GM23338 (cell line): ENCODE results near the gene RPL21. TPM values are rescaled to one million over a fixed set of nuclear protein-coding genes. Genes with fewer than 3 reads are reported as not detected.

Source experiments
- ATAC-seq: fragments of 200-7000 bp; cut with Tn5 transposase; 3 replicates; pipeline ENCODE4 v1.9.1; 2020
- DNase-seq: peaks from one replicate; pipeline ENCODE4 v3.0.0-alpha.2; 2015; ENCODE audit warnings: low spot score
- H2AFZ ChIP-seq: fragments of 200-600 bp; sonication (generic); 2 replicates; pipeline ENCODE4 v1.8.0; 2016; ENCODE audit warnings: antibody characterized with exemption, mild to moderate bottlenecking, moderate library complexity
- H3F3A ChIP-seq: fragments of 200-600 bp; sonication (generic); replicated peaks from 2 replicates; pipeline ENCODE4 v1.8.0; 2017; ENCODE audit warnings: antibody characterized with exemption, mixed run types, low read depth
- H3K27ac ChIP-seq: fragments of 200-600 bp; sonication (generic); 2 replicates; pipeline ENCODE4 v1.6.1; 2016; ENCODE audit warnings: low read depth
- H3K27me3 ChIP-seq: fragments of 200-600 bp; sonication (generic); 2 replicates; pipeline ENCODE4 v1.8.0; 2016; ENCODE audit warnings: mild to moderate bottlenecking, mixed run types, moderate library complexity; ENCODE audit not compliant: insufficient read depth
- H3K36me3 ChIP-seq: fragments of 200-600 bp; sonication (generic); 2 replicates; pipeline ENCODE4 v1.8.0; 2016; ENCODE audit warnings: mild to moderate bottlenecking; ENCODE audit not compliant: insufficient read depth
- H3K4me1 ChIP-seq: fragments of 200-600 bp; sonication (generic); 2 replicates; pipeline ENCODE4 v1.8.0; 2016; ENCODE audit warnings: mild to moderate bottlenecking, moderate library complexity; ENCODE audit not compliant: insufficient read depth
- H3K4me2 ChIP-seq: fragments of 200-600 bp; sonication (generic); 2 replicates; pipeline ENCODE4 v1.7.1; 2017; ENCODE audit warnings: mixed run types
- H3K4me3 ChIP-seq: fragments of 200-600 bp; sonication (generic); 2 replicates; pipeline ENCODE4 v1.6.1; 2016; ENCODE audit warnings: mixed run types
- H3K79me2 ChIP-seq: fragments of 200-600 bp; sonication (generic); replicated peaks from 2 replicates; pipeline ENCODE4 v1.8.0; 2017; ENCODE audit warnings: mild to moderate bottlenecking; ENCODE audit not compliant: insufficient read depth
- H3K9me2 ChIP-seq: fragments of 200-600 bp; sonication (generic); 2 replicates; pipeline ENCODE4 v1.8.0; 2017; ENCODE audit not compliant: insufficient read depth
- H4K20me1 ChIP-seq: fragments of 200-600 bp; sonication (generic); replicated peaks from 2 replicates; pipeline ENCODE4 v1.8.0; 2017; ENCODE audit warnings: mild to moderate bottlenecking; ENCODE audit not compliant: insufficient read depth
- H3K27ac Mint-ChIP-seq: 2 replicates; pipeline ENCODE4 v1.8.0; 2020; ENCODE audit warnings: inconsistent platforms, mild to moderate bottlenecking, moderate library complexity, mixed read lengths
- H3K27me3 Mint-ChIP-seq: 3 replicates; pipeline ENCODE4 v1.8.0; 2022; ENCODE audit warnings: low read depth, mild to moderate bottlenecking, moderate library complexity, mixed read lengths, inconsistent platforms; ENCODE audit not compliant: insufficient read depth, poor library complexity
- H3K36me3 Mint-ChIP-seq: 3 replicates; pipeline ENCODE4 v1.8.0; 2021; ENCODE audit warnings: low read depth, mild to moderate bottlenecking, inconsistent platforms, moderate library complexity, mixed read lengths
- H3K4me1 Mint-ChIP-seq: 3 replicates; pipeline ENCODE4 v1.8.0; 2020; ENCODE audit warnings: mild to moderate bottlenecking, inconsistent platforms, mixed read lengths
- H3K4me3 Mint-ChIP-seq: 3 replicates; pipeline ENCODE4 v1.8.0; 2021; ENCODE audit warnings: moderate library complexity, mild to moderate bottlenecking, inconsistent platforms, mixed read lengths
- H3K9me3 Mint-ChIP-seq: 3 replicates; pipeline ENCODE4 v1.8.0; 2020; ENCODE audit warnings: moderate library complexity, mild to moderate bottlenecking, inconsistent platforms, mixed read lengths
- EZH2 ChIP-seq: fragments of 200-600 bp; sonication (generic); IDR thresholded peaks from one replicate; pipeline ENCODE4 v1.8.0; 2017; ENCODE audit warnings: antibody characterized with exemption, mild to moderate bottlenecking, low read depth; ENCODE audit not compliant: unreplicated experiment
- EZH2phosphoT487 ChIP-seq: fragments of 200-600 bp; sonication (generic); IDR thresholded peaks from one replicate; pipeline ENCODE4 v1.8.1; 2018; ENCODE audit warnings: antibody characterized with exemption; ENCODE audit not compliant: unreplicated experiment
- JUNB ChIP-seq: IDR thresholded peaks from one replicate; pipeline ENCODE4 v1.6.1; 2016; ENCODE audit warnings: antibody characterized with exemption; ENCODE audit not compliant: unreplicated experiment
- NANOG ChIP-seq: IDR thresholded peaks from 2 replicates; pipeline ENCODE4 v1.6.1; 2016; ENCODE audit warnings: antibody characterized with exemption, borderline replicate concordance
- POLR2AphosphoS5 ChIP-seq: IDR thresholded peaks from 2 replicates; pipeline ENCODE4 v1.6.1; 2016; ENCODE audit warnings: antibody characterized with exemption, low read depth
- STAT1 ChIP-seq: IDR thresholded peaks from one replicate; pipeline ENCODE4 v1.6.1; 2016; ENCODE audit warnings: antibody characterized with exemption; ENCODE audit not compliant: unreplicated experiment
- ZNF331 ChIP-seq: fragments of 250-450 bp; sonication (Bioruptor Pico); IDR thresholded peaks from 2 replicates; pipeline ENCODE4 v1.5.0; 2020; ENCODE audit warnings: low read depth, mild to moderate bottlenecking, moderate library complexity
- polyA plus RNA-seq: library from polyadenylated mRNA; unstranded; fragments of >200 nt; fragmentation: Nextera tagmentation; extraction: Ambion mirVana; gene quantifications from 2 replicates; pipeline ENCODE4 v1.2.1, GENCODE V29; 2016
- total RNA-seq: library from RNA; depleted of rRNA; stranded (reverse); fragments of >200 nt; shearing (Covaris generic); gene quantifications from 2 replicates; pipeline ENCODE4 v1.2.3, GENCODE V29; 2014
- TF ChIP-seq, protein P1 (sequence below): IDR thresholded peaks from one replicate; pipeline ENCODE4 v1.6.1; 2018; ENCODE audit warnings: antibody characterized with exemption; ENCODE audit not compliant: unreplicated experiment
- TF ChIP-seq, protein P2 (sequence below), 2 experiments: fragments of 200-600 bp in 1 of 2; sonication (generic) in 1 of 2; conservative IDR thresholded peaks; 2 replicates each; pipeline versions ENCODE4 v1.5.1 to v1.6.1; 2016 to 2017; ENCODE audit warnings: antibody characterized with exemption in 2 of 2, low read depth in 2 of 2, mild to moderate bottlenecking in 2 of 2, moderate library complexity in 1 of 2
- TF ChIP-seq, protein P3 (sequence below): IDR thresholded peaks from 2 replicates; pipeline ENCODE4 v1.6.1; 2016; ENCODE audit warnings: antibody characterized with exemption

Gene RPL21
- total and polyA plus RNA-seq, 2 experiments from 2014 or later: 1,037 to 1,343 TPM

DNA sequence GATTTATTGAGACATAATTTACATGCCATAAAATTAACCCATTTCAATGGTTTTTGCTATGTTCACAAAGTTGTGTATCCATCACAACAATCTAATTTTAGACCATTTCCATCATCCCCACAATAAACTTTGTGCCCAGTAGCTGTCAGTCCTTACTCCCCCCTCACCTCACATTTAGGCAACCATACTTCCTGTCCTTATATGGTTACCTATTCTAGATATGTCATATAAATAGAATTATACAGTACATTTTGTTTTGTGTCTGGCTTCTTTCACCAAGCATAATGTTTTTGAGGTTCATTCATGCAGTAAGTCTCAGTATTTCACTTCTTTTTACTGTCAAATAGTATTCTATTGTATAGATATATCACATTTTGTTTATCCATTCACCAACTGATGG, 23.2 kb upstream of the RPL21 start:
- Histone ChIP-seq H3K36me3 (no peaks in the 10 kb centered on the region; the same call in 1 of the 2 replicates), H2AFZ (no peak overlapping the region), H3F3A (no peaks in the 10 kb centered on the region), H3K4me2 (no peak overlapping the region), H3K9me2 (no peaks in the 10 kb centered on the region), H4K20me1 (no peaks in the 10 kb centered on the region), H3K27ac (no peak overlapping the region), H3K4me3 (no peak overlapping the region), H3K4me1 (no peaks in the 10 kb centered on the region), H3K79me2 (no peaks in the 10 kb centered on the region), H3K27me3 (no peaks in the 10 kb centered on the region)
- Mint-ChIP-seq H3K27me3 (peaks cover 4% of the 10 kb centered on the region), H3K4me1 (peaks cover 2% of the 10 kb centered on the region; the same call in 1 of the 3 replicates), H3K4me3 (no peak overlapping the region), H3K27ac (no peak overlapping the region), H3K36me3 (peaks cover 13% of the 10 kb centered on the region; the same call in 2 of the 3 replicates), H3K9me3 (peaks cover 13% of the 10 kb centered on the region; the same call in 1 of the 3 replicates)
- TF ChIP-seq POLR2AphosphoS5: no peak
- TF ChIP-seq JUNB: no peak
- TF ChIP-seq, protein P1, sequence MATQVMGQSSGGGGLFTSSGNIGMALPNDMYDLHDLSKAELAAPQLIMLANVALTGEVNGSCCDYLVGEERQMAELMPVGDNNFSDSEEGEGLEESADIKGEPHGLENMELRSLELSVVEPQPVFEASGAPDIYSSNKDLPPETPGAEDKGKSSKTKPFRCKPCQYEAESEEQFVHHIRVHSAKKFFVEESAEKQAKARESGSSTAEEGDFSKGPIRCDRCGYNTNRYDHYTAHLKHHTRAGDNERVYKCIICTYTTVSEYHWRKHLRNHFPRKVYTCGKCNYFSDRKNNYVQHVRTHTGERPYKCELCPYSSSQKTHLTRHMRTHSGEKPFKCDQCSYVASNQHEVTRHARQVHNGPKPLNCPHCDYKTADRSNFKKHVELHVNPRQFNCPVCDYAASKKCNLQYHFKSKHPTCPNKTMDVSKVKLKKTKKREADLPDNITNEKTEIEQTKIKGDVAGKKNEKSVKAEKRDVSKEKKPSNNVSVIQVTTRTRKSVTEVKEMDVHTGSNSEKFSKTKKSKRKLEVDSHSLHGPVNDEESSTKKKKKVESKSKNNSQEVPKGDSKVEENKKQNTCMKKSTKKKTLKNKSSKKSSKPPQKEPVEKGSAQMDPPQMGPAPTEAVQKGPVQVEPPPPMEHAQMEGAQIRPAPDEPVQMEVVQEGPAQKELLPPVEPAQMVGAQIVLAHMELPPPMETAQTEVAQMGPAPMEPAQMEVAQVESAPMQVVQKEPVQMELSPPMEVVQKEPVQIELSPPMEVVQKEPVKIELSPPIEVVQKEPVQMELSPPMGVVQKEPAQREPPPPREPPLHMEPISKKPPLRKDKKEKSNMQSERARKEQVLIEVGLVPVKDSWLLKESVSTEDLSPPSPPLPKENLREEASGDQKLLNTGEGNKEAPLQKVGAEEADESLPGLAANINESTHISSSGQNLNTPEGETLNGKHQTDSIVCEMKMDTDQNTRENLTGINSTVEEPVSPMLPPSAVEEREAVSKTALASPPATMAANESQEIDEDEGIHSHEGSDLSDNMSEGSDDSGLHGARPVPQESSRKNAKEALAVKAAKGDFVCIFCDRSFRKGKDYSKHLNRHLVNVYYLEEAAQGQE: no peak
- no peak for TF ChIP-seq STAT1
- ATAC-seq (no peak), DNase-seq (no peak)

DNA sequence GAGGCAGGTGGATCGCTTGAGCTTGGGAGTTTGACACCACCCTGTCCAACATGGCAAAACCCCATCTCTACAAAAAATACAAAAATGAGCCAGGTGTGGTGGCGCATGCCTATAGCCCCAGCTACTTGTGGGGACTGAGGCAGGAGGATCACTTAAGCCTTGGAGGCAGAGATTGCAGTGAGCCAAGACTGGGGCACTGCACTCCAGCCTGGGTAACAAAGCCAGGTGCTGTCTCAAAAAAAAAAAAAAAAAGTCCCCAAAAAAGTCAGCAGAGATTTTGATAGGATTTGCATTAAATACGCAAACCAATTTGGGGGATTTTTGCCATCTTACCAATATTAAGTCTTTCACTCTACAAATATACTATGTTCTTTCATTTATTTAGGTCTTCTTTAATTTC, 21.7 kb upstream of the RPL21 start:
- H3K4me1 ChIP-seq: no peaks in the 10 kb centered on the region
- H3K27me3 Mint-ChIP-seq: peaks cover 4% of the 10 kb centered on the region
- ATAC-seq: no peak
- H3K27me3 ChIP-seq: no peaks in the 10 kb centered on the region
- H3K79me2 ChIP-seq: no peaks in the 10 kb centered on the region
- DNase-seq: no peak
- no peak overlapping the region for H3K4me3 ChIP-seq
- no peaks in the 10 kb centered on the region for H3K9me2 ChIP-seq
- peaks cover 13% of the 10 kb centered on the region; the same call in 1 of the 3 replicates for H3K9me3 Mint-ChIP-seq
- no peak overlapping the region for H3K4me2 ChIP-seq
- no peak overlapping the region for H3K27ac ChIP-seq
- no peaks in the 10 kb centered on the region for H3K4me1 Mint-ChIP-seq
- no peaks in the 10 kb centered on the region; the same call in 1 of the 2 replicates for H3K36me3 ChIP-seq
- no peak overlapping the region for H3K27ac Mint-ChIP-seq
- no peak overlapping the region for H2AFZ ChIP-seq
- TF ChIP-seq POLR2AphosphoS5 (no peak), EZH2 (no peak)
- no peaks in the 10 kb centered on the region for H3F3A ChIP-seq
- H3K36me3 Mint-ChIP-seq: peaks cover 18% of the 10 kb centered on the region; the same call in 2 of the 3 replicates
- H4K20me1 ChIP-seq: no peaks in the 10 kb centered on the region
- no peak overlapping the region for H3K4me3 Mint-ChIP-seq

DNA sequence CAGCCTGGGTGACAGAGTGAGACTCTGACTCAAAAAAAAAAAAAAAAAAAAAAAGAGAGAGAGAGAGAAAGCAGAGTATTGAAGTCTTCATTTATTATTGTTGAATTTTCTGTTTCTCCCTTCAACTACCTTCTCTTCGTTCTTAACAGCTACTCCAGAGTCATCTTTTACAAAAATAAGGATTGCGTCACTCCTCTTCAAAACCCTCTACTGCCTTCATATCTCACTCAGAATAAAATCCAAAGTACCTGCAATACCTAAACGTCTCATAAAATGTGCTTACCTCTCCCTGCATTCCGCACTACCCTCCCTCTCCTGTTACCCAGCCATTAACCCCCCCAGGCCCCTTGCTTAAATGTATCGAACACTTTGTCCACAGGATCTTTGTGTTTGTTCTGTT, 17.4 kb upstream of the RPL21 start:
- Mint-ChIP-seq H3K9me3 (peaks cover 2% of the 10 kb centered on the region; the same call in 1 of the 3 replicates), H3K4me3 (no peak overlapping the region), H3K27ac (no peak overlapping the region; the same call in 1 of the 2 replicates), H3K4me1 (no peaks in the 10 kb centered on the region), H3K36me3 (peaks cover 14% of the 10 kb centered on the region; the same call in 2 of the 3 replicates), H3K27me3 (peaks cover 2% of the 10 kb centered on the region)
- H3K4me3 ChIP-seq: no peak overlapping the region
- no peaks in the 10 kb centered on the region for H3F3A ChIP-seq
- no peak overlapping the region for H2AFZ ChIP-seq
- H3K79me2 ChIP-seq: no peaks in the 10 kb centered on the region
- no peak overlapping the region for H3K4me2 ChIP-seq
- H3K9me2 ChIP-seq: no peaks in the 10 kb centered on the region
- DNase-seq: no peak
- H3K4me1 ChIP-seq: no peaks in the 10 kb centered on the region
- no peaks in the 10 kb centered on the region for H3K27me3 ChIP-seq
- no peak for ATAC-seq
- no peaks in the 10 kb centered on the region for H4K20me1 ChIP-seq
- H3K36me3 ChIP-seq: no peaks in the 10 kb centered on the region
- no peak overlapping the region for H3K27ac ChIP-seq
- TF ChIP-seq POLR2AphosphoS5: no peak
- TF ChIP-seq, protein P2, sequence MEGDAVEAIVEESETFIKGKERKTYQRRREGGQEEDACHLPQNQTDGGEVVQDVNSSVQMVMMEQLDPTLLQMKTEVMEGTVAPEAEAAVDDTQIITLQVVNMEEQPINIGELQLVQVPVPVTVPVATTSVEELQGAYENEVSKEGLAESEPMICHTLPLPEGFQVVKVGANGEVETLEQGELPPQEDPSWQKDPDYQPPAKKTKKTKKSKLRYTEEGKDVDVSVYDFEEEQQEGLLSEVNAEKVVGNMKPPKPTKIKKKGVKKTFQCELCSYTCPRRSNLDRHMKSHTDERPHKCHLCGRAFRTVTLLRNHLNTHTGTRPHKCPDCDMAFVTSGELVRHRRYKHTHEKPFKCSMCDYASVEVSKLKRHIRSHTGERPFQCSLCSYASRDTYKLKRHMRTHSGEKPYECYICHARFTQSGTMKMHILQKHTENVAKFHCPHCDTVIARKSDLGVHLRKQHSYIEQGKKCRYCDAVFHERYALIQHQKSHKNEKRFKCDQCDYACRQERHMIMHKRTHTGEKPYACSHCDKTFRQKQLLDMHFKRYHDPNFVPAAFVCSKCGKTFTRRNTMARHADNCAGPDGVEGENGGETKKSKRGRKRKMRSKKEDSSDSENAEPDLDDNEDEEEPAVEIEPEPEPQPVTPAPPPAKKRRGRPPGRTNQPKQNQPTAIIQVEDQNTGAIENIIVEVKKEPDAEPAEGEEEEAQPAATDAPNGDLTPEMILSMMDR (conservative IDR thresholded peaks at IDR 0.05; ENCODE audit: low read depth in 2 of 2): no peak
- TF ChIP-seq, protein P3, sequence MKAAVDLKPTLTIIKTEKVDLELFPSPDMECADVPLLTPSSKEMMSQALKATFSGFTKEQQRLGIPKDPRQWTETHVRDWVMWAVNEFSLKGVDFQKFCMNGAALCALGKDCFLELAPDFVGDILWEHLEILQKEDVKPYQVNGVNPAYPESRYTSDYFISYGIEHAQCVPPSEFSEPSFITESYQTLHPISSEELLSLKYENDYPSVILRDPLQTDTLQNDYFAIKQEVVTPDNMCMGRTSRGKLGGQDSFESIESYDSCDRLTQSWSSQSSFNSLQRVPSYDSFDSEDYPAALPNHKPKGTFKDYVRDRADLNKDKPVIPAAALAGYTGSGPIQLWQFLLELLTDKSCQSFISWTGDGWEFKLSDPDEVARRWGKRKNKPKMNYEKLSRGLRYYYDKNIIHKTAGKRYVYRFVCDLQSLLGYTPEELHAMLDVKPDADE: no peak
- no peak for TF ChIP-seq EZH2phosphoT487
- no peak for TF ChIP-seq STAT1
- TF ChIP-seq ZNF331 (CRISPR knock-in tag): no peak
- TF ChIP-seq NANOG: no peak
